GM12801 (cell line): ENCODE data around the gene ORAI2.

Source experiments
- TF ChIP-seq, protein P1 (sequence below): IDR thresholded peaks from one replicate; pipeline ENCODE4 v1.5.1; 2011; ENCODE audit warnings: control low read depth; ENCODE audit not compliant: insufficient read length; ENCODE audit errors: extremely low read depth

ORAI2 gene

DNA sequence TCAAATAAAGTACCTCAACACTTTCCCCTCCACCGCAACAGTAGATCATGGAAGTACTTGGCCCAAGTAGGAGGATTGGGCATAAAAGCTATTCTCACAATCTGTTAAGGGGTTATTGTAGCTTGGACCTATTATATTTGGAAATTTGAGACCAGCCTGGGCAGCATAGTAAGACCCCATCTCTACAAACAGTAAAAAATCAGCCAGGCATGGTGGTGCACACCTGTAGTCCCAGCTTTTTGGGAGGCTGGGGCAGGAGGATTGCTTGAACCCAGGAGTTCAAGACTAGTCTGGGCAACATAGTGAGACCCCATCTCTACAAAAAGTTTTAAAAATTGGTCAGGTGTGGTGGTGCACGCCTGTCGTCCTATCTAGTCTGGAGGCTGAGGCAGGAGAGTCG is 24.0 kb upstream of the ORAI2 start:
- TF ChIP-seq, protein P1, sequence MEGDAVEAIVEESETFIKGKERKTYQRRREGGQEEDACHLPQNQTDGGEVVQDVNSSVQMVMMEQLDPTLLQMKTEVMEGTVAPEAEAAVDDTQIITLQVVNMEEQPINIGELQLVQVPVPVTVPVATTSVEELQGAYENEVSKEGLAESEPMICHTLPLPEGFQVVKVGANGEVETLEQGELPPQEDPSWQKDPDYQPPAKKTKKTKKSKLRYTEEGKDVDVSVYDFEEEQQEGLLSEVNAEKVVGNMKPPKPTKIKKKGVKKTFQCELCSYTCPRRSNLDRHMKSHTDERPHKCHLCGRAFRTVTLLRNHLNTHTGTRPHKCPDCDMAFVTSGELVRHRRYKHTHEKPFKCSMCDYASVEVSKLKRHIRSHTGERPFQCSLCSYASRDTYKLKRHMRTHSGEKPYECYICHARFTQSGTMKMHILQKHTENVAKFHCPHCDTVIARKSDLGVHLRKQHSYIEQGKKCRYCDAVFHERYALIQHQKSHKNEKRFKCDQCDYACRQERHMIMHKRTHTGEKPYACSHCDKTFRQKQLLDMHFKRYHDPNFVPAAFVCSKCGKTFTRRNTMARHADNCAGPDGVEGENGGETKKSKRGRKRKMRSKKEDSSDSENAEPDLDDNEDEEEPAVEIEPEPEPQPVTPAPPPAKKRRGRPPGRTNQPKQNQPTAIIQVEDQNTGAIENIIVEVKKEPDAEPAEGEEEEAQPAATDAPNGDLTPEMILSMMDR = no peak

DNA sequence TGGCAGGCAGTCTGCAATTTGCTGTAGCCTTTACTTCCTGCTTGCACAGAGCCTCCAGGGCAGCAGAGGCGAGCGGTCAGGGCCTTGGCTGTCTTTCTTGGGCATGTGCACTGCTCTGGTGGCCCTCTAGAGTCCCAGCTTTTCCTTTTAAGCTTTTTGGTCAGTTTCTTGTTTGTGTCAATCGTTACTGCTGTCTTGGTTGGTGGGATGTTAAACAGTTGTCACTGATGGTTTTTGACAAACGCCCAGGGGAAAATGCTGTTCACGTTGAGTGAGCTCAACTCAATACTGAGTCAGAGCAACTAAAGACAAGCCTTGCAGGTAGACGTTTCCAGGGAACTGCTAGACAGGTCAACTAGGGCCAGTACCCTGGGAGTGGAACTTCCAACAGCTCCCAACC is 23.3 kb upstream of the ORAI2 start:
- TF ChIP-seq, protein P1 = no peak

DNA sequence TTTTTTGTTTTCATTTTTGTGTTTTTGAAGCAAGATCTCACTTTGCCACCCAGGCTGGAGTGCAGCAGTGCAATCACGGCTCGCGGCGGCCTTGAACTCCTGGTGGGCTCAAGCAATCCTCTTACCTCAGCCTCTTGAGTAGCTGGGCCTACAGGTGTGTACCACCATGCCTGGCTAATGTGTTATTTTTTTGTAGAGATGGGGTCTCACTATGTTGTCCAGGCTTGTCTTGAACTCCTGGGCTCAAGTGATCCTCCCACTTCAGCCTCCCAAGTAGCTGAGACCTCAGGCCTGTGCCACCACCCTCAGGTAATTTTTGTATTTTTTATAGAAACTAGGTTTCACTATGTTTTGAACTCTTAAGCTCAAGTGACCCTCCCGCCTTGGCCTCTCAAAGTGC is 22.5 kb upstream of the ORAI2 start:
- TF ChIP-seq, protein P1 = no peak

DNA sequence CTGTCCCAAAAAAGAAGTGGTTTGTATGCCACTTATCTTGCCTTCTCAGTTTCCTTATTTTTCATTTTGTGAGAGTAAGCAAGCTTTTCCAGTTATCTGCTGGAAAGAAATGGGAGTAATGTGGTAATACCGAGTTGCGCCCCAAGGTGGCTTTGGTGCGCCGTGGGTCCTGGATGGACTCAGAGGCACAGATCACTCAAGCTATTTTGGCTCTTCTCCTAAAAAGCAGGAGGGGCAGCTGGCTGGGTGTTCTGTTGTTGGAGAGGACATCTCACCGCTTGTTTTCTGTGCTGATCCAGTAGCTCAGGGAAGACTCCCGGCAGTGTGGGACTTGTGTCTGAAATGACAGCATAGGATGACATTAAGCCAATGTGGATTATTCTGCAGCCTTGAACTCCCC is 20.8 kb upstream of the ORAI2 start:
- TF ChIP-seq, protein P1 = no peak

DNA sequence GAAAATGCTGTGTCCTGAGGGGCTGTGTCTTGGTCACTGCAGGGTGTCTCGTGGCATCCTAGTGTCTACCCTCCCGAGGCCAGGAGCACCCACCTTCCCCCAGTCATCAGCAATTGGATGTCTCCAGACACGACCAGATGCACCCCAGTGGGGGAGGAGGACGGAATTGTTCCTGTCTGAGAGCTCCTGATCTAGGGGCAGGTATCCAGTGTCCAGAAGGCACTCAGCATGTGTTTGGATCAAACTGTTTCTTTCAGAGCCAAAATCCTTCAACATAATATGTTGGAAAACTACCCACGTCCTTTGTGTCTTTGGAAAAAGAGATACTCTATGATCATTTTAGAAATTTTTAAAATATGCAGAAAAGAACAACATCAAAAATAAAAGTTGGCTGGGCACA is 20.3 kb upstream of the ORAI2 start:
- TF ChIP-seq, protein P1 = no peak

DNA sequence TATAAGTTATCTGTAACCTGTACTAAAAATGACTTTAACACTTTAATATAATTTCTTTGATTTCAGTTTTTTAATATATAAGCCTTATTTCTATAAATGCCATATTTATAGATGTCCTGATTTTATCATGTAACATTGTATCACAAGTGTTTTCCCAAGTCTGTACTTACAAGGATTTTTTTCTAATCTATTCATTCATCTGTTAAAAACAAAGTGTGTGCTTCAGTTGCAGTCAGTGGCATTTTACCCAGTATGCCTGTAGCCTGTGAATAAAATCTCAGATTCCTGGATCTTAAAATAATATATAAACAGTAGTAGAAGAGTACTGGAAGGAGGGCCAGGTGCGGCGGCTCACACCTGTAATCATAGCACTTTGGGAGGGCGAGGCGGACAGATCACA is 19.8 kb upstream of the ORAI2 start:
- TF ChIP-seq, protein P1 = no peak

DNA sequence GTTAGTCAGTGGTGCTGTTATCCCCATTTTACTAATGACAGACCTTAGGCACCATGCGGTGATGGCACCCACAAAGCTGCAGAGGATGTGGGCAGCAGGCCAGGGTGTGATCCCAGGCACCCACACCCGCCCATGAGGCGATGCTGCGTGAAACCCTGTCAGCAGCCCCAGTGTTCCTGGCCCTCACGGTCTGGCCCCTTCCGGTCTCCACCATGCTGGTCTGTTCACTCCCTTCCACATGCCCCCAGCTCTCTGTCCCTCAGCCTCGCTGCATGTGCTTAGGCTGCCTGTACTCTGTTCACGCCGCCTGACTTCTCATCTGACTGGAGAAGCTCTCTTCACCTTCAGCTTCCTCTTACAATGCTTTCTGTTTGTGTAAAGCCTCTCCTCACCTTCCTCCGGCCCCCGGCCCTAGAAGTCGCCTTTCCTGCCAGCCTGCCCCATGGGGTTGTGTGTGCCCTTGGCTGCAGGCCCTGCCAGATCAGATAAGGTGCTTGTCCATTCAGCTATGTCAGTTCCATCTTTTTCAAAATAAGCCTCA is 17.6 kb upstream of the ORAI2 start:
- TF ChIP-seq, protein P1 = no peak

DNA sequence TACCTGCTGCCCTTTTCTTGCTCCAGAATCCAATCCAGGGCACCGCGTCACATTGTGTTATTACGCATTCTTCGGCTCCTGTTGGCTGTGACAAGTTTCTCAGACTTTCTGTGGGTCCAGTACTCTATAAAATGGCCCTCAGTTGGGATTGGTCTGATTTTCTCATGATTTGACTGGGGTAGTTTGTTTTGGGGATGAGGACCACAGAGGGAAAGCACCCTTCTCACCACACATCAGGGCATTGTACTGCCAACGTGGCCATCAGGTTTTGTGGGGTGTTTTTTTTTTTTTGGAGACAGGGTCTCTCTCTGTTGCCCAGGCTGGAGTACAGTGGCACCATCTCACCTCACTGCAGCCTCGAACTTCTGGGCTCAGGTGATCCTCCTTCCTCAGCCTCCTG is 17.0 kb upstream of the ORAI2 start:
- TF ChIP-seq, protein P1 = no peak
